HepG2 (cell line): ENCODE results near the gene MTPN. TPM values are rescaled to one million over a fixed set of nuclear protein-coding genes. Genes with fewer than 3 reads are reported as not detected.

Experiments used
- ATAC-seq: fragments of 200-7000 bp; cut with Tn5 transposase; 3 replicates; pipeline ENCODE4 v1.9.1; 2020; ENCODE audit warnings: mild to moderate bottlenecking, moderate library complexity
- BruUV-seq: library from RNA; stranded (reverse); fragments of 400-500 nt; replicated peaks from 2 replicates; lab custom pipeline; 2021; lab: Mats Ljungman, UMichigan
- CTCF ChIA-PET: fragments of 300-600 bp; formaldehyde crosslinking; extraction: SDS; loops from one replicate; lab custom pipeline; 2021; ENCODE audit warnings: low total read pairs, inconsistent platforms, low intra/inter-chr PET ratio; lab: Yijun Ruan, JAX
- POLR2A ChIA-PET: fragments of 350-600 bp; sonication (Branson Sonifier 250); formaldehyde crosslinking; loops from one replicate; lab custom pipeline; 2020; ENCODE audit warnings: antibody characterized with exemption, inconsistent platforms; lab: Yijun Ruan, JAX
- DNase-seq: peaks from one replicate; pipeline ENCODE4 v3.0.0-alpha.2; 2015; ENCODE audit warnings: low spot score
- FAIRE-seq: peaks from 3 replicates; lab custom pipeline; 2011; peaks lifted over from hg19 to GRCh38; lab: Jason Lieb, UNC
- H2AFZ ChIP-seq: one replicate; pipeline ENCODE4 v1.6.1; 2011; ENCODE audit warnings: low read length, inconsistent platforms
- H3K27ac ChIP-seq: fragments of 300-600 bp; 3 replicates; pipeline ENCODE4 v1.8.0; 2011; ENCODE audit warnings: mixed run types, mild to moderate bottlenecking, mixed read lengths, low read length, inconsistent platforms; ENCODE audit not compliant: insufficient read depth; ENCODE audit errors: extremely low read length
- H3K27me3 ChIP-seq, 2 experiments: fragments of 200-600 bp in 1 of 2; 2 replicates in 1 of 2; 3 replicates in 1 of 2; pipeline versions ENCODE4 v1.6.0 to v1.8.0; 2011; ENCODE audit warnings: low read length in 2 of 2, mild to moderate bottlenecking in 2 of 2, moderate library complexity in 2 of 2, inconsistent platforms in 1 of 2; ENCODE audit not compliant: insufficient read depth in 2 of 2, control insufficient read depth in 1 of 2
- H3K36me3 ChIP-seq, 2 experiments: fragments of 200-600 bp in 1 of 2; replicated peaks in 1 of 2; 2 replicates in 1 of 2; 3 replicates in 1 of 2; pipeline versions ENCODE4 v1.5.1 to v1.8.0; 2011; ENCODE audit warnings: low read length in 2 of 2, inconsistent platforms in 1 of 2; ENCODE audit not compliant: insufficient read depth in 2 of 2, control insufficient read depth in 1 of 2
- H3K4me1 ChIP-seq: 2 replicates; pipeline ENCODE4 v1.5.1; 2012; ENCODE audit warnings: low read length, inconsistent platforms; ENCODE audit not compliant: insufficient read depth
- H3K4me2 ChIP-seq: 2 replicates; pipeline ENCODE4 v1.6.0; 2011; ENCODE audit warnings: low read depth, low read length, inconsistent platforms
- H3K4me3 ChIP-seq, 3 experiments: fragments of 200-600 bp in 1 of 3; sonication (generic), shearing (Covaris generic) in 1 of 3; replicated peaks in 1 of 3; 2 replicates each; pipeline ENCODE4 v1.5.1; 2011 to 2016; ENCODE audit warnings: low read length in 3 of 3, inconsistent platforms in 2 of 3, low read depth in 2 of 3, mild to moderate bottlenecking in 2 of 3, control low read depth in 1 of 3, mixed read lengths in 1 of 3; ENCODE audit not compliant: insufficient read depth in 1 of 3
- H3K79me2 ChIP-seq: one replicate; pipeline ENCODE4 v1.6.1; 2011; ENCODE audit warnings: low read length, inconsistent platforms; ENCODE audit not compliant: insufficient read depth
- H3K9ac ChIP-seq: 2 replicates; pipeline ENCODE4 v1.6.0; 2011; ENCODE audit warnings: mild to moderate bottlenecking, low read depth, low read length, inconsistent platforms; ENCODE audit not compliant: insufficient read depth
- H3K9me3 ChIP-seq: 2 replicates; pipeline ENCODE4 v1.5.1; 2012; ENCODE audit warnings: mild to moderate bottlenecking, low read length
- H4K20me1 ChIP-seq: 2 replicates; pipeline ENCODE4 v1.6.0; 2011; ENCODE audit warnings: inconsistent platforms, mild to moderate bottlenecking, low read length, moderate library complexity; ENCODE audit not compliant: insufficient read depth
- AHR ChIP-seq: IDR thresholded peaks from 2 replicates; pipeline ENCODE4 v1.6.1; 2018; ENCODE audit warnings: missing genetic modification reagents, missing compliant biosample characterization
- CSRNP1 ChIP-seq: sonication (generic); formaldehyde crosslinking; IDR thresholded peaks from 2 replicates; pipeline ENCODE4 v1.8.1; 2023; ENCODE audit warnings: mild to moderate bottlenecking, missing genetic modification reagents
- GATA4 ChIP-seq: sonication (generic); IDR thresholded peaks from 2 replicates; pipeline ENCODE4 v1.6.1; 2016; ENCODE audit warnings: antibody characterized with exemption, low read depth, borderline replicate concordance
- GATAD1 ChIP-seq: IDR thresholded peaks from 2 replicates; pipeline ENCODE4 v1.6.1; 2016; ENCODE audit warnings: missing genetic modification reagents, missing compliant biosample characterization
- IKZF1 ChIP-seq: fragments of 450-650 bp; IDR thresholded peaks from 2 replicates; pipeline ENCODE4 v1.7.1; 2016
- MBD4 ChIP-seq: IDR thresholded peaks from 2 replicates; pipeline ENCODE4 v1.6.1; 2012; ENCODE audit warnings: low read length, inconsistent platforms, borderline replicate concordance
- NFE2L2 ChIP-seq: fragments of 150-350 bp; IDR thresholded peaks from 2 replicates; pipeline ENCODE4 v1.6.1; 2014; ENCODE audit warnings: low read length
- NRL ChIP-seq: sonication (generic); formaldehyde crosslinking; IDR thresholded peaks from 2 replicates; pipeline ENCODE4 v1.5.0; 2020; ENCODE audit warnings: missing genetic modification reagents, mild to moderate bottlenecking, moderate library complexity, borderline replicate concordance
- SETDB1 ChIP-seq: sonication (generic); formaldehyde crosslinking; IDR thresholded peaks from 2 replicates; pipeline ENCODE4 v1.5.1; 2020; ENCODE audit warnings: missing genetic modification reagents, mild to moderate bottlenecking, borderline replicate concordance
- SMAD3 ChIP-seq: sonication (generic); formaldehyde crosslinking; IDR thresholded peaks from 2 replicates; pipeline ENCODE4 v1.4.0; 2020; ENCODE audit warnings: missing genetic modification reagents
- TOE1 ChIP-seq: sonication (generic); formaldehyde crosslinking; IDR thresholded peaks from 2 replicates; pipeline ENCODE4 v1.4.0; 2020; ENCODE audit warnings: mild to moderate bottlenecking, missing genetic modification reagents
- ZFP90 ChIP-seq: sonication (generic); formaldehyde crosslinking; IDR thresholded peaks from 2 replicates; pipeline ENCODE4 v1.8.0; 2022; ENCODE audit warnings: missing genetic modification reagents, mild to moderate bottlenecking, inconsistent platforms, borderline replicate concordance
- ZNF468 ChIP-seq: sonication (generic); formaldehyde crosslinking; IDR thresholded peaks from 2 replicates; pipeline ENCODE4 v1.8.0; 2022; ENCODE audit warnings: mild to moderate bottlenecking, moderate library complexity, missing genetic modification reagents
- ZNF678 ChIP-seq: sonication (generic); formaldehyde crosslinking; IDR thresholded peaks from 2 replicates; pipeline ENCODE4 v1.4.0; 2020; ENCODE audit warnings: mild to moderate bottlenecking, missing genetic modification reagents
- WGBS: methylation state at CpG from one replicate; pipeline ENCODE4 v1.1.6; 2017; ENCODE audit warnings: low lambda C conversion rate; 5-methylcytosine and 5-hydroxymethylcytosine counted together
- in situ Hi-C: cut with HindIII; loops from 2 replicates; pipeline ENCODE4 v1.10.0; 2017; ENCODE audit warnings: low pct_unique_long_range_greater_than_20kb; ENCODE audit not compliant: extremely low pct_ligation_motif_present
- intact Hi-C: fragments of 100-400 bp; cut with micrococcal nuclease; formaldehyde crosslinking; loops from one replicate; pipeline ENCODE4 v1.10.0; 2022; ENCODE audit not compliant: unreplicated experiment
- polyA plus RNA-seq, 8 experiments: library from polyadenylated mRNA; depleted of rRNA in 3 of 8; stranded (reverse) in 7 of 8; unstranded in 1 of 8; fragments of >200 nt; fragmentation: Illumina TruSeq in 4 of 8; extraction: Trizol in 4 of 8; gene quantifications; 2 replicates each; pipeline versions ENCODE4 v1.2.1 to v1.2.3, GENCODE V29; 2011 to 2016; ENCODE audit warnings: low read depth in 4 of 8, missing spikeins in 1 of 8, mixed read lengths in 1 of 8; ENCODE audit not compliant: insufficient read depth in 1 of 8
- total RNA-seq, 5 experiments: library from RNA; depleted of rRNA; stranded (reverse); fragments of >200 nt; fragmentation: Illumina TruSeq; extraction: Trizol; gene quantifications; 2 replicates each; pipeline ENCODE4 v1.2.3, GENCODE V29; 2016; ENCODE audit warnings: low read depth in 1 of 5
- TF ChIP-seq, protein P1 (sequence below): sonication (generic); formaldehyde crosslinking; IDR thresholded peaks from 2 replicates; pipeline ENCODE4 v1.8.1; 2023; ENCODE audit warnings: mild to moderate bottlenecking, missing genetic modification reagents

Gene MTPN
- total and polyA plus RNA-seq, 2 of the 13 experiments (the other 11 are each of a cell fraction or from before 2014, with no cell fraction given), result 31.1 to 71.7 TPM

DNA sequence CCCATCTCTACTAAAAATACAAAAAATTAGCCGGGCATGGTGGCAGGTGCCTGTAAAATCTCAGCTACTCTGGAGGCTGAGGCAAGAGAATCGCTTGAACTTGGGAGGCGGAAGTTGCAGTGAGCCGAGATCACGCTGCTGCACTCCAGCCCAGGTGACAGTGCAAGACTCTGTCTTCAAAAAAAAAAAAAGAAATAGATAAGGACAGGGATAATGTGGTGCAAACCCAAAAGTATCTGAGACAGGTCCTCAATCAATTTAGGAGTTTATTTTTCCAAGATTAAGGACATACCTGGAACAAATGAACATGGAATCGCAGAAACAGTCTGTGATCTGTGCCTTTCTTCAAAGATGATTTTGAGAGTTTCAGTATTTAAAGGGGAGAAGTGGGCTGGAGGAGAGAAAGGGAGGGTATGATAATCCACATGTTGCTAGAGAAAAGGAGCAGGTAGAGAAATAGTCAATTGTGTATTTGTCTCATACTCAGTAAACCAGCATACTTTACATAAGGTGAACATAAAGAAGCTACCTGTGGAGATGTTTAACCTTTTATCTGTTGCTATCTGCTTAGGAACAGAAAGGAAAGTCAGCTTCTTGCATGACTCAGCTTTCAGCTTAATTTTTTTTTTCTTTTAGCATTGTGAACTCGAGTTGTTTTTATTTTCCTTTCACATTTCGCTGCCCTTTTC, 4.9 kb upstream of the MTPN start:
- CTCF ChIA-PET, result no interaction called here
- no peaks in the 10 kb centered on the region for H3K9me3 ChIP-seq
- FAIRE-seq, result no peak

GRCh38 chr7:135980665-135981180, 3.6 kb upstream of the MTPN start:
- no TSS peak for BruUV-seq
- Histone ChIP-seq H3K9me3 (no peaks in the 10 kb centered on the region), H3K9ac (no peak overlapping the region), H3K27me3 (no peaks in the 10 kb centered on the region; a peak in 1 of 5 replicates), H3K36me3 (no peaks in the 10 kb centered on the region), H2AFZ (peak overlapping the region; percentile 57), H3K4me3 (no peak overlapping the region), H3K79me2 (peaks cover 14% of the 10 kb centered on the region), H3K4me2 (peak overlapping the region; percentile 34), H4K20me1 (no peaks in the 10 kb centered on the region), H3K27ac (no peak overlapping the region), H3K4me1 (peaks cover 21% of the 10 kb centered on the region)
- WGBS, result 11% methylated on average over 3 of the region's 3 CpGs
- DNase-seq (no peak), ATAC-seq (no peak), FAIRE-seq (no peak)
- intact Hi-C loops (no loop called here), in situ Hi-C loops (no loop called here)
- ChIA-PET POLR2A (no interaction called here), CTCF (no interaction called here)
- TF ChIP-seq CSRNP1, result no peak
- no peak for TF ChIP-seq ZNF678
- TF ChIP-seq SMAD3 (CRISPR knock-in tag), result no peak
- TF ChIP-seq TOE1 (CRISPR knock-in tag), result no peak
- TF ChIP-seq, protein P1, sequence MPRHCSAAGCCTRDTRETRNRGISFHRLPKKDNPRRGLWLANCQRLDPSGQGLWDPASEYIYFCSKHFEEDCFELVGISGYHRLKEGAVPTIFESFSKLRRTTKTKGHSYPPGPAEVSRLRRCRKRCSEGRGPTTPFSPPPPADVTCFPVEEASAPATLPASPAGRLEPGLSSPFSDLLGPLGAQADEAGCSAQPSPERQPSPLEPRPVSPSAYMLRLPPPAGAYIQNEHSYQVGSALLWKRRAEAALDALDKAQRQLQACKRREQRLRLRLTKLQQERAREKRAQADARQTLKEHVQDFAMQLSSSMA (CRISPR knock-in tag), result no peak
- TF ChIP-seq AHR (CRISPR knock-in tag), result no peak
- TF ChIP-seq IKZF1, result no peak
- no peak for TF ChIP-seq GATAD1 (CRISPR knock-in tag)
- TF ChIP-seq ZFP90 (CRISPR knock-in tag), result no peak
- TF ChIP-seq SETDB1 (CRISPR knock-in tag), result no peak
- TF ChIP-seq NFE2L2, result no peak
- no peak for TF ChIP-seq ZNF468 (CRISPR knock-in tag)
- no peak for TF ChIP-seq GATA4
- no peak for TF ChIP-seq MBD4

More for the DNA sequence above, 4.9 kb upstream of the MTPN start:
- H3K4me1 ChIP-seq, result peaks cover 15% of the 10 kb centered on the region
- H3K27ac ChIP-seq, result no peak overlapping the region
- DNase-seq (no peak), ATAC-seq (no peak)
- 33% methylated on average over 8 of the region's 8 CpGs for WGBS
- H3K79me2 ChIP-seq, result peaks cover under 1% of the 10 kb centered on the region
- peak overlapping the region; percentile 41 for H3K4me2 ChIP-seq
- H3K4me3 ChIP-seq, result no peak overlapping the region; a peak in 1 of 6 replicates
- H3K36me3 ChIP-seq, result no peaks in the 10 kb centered on the region
- POLR2A ChIA-PET, result no interaction called here
- TF ChIP-seq NRL (CRISPR knock-in tag), result no peak
- H3K27me3 ChIP-seq, result no peaks in the 10 kb centered on the region; a peak in 1 of 5 replicates
- intact Hi-C loops, result no loop called here
- no TSS peak for BruUV-seq
- H2AFZ ChIP-seq, result peak overlapping the region; percentile 4
- in situ Hi-C loops, result no loop called here
- no peaks in the 10 kb centered on the region for H4K20me1 ChIP-seq
- H3K9ac ChIP-seq, result no peak overlapping the region
